Stimulated activated CD8-positive, alpha-beta memory T cell treated with anti-CD3 and anti-CD28 coated beads, Interleukin-15, amount 100 ng/mL, for 4 hours (primary cell): ENCODE results near the gene ZDHHC20.

Source experiments
- DNase-seq, 2 donors: peaks; one replicate each; pipeline ENCODE4 v3.0.0-alpha.2; 2020; ENCODE audit warnings: low read depth in 2 of 2

The ZDHHC20 gene

DNA sequence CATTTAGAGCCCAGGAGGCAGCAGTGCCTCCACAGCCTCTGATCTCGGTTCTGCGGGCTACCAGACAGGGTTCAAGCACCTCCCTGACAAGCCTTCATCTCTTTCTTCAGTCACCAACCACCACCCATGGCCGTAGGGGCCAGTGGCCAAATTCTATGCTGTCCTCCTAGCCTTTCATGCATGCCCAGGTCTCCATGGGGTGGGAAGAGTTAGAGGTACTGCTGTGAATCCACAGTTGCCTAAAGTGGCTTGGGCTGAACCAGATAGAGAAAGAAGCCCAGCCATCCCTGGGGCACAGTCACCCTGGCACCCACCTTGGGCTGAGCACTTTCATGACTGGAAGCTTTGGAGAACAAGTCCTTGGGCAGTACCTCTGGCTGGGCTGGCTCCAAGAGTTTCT, 97.4 kb downstream of the ZDHHC20 start:
- no peak for DNase-seq

- DNase-seq, result no peak
Measured at GRCh38 chr13:21361123-21361522, 98.0 kb downstream of the ZDHHC20 start.

DNA sequence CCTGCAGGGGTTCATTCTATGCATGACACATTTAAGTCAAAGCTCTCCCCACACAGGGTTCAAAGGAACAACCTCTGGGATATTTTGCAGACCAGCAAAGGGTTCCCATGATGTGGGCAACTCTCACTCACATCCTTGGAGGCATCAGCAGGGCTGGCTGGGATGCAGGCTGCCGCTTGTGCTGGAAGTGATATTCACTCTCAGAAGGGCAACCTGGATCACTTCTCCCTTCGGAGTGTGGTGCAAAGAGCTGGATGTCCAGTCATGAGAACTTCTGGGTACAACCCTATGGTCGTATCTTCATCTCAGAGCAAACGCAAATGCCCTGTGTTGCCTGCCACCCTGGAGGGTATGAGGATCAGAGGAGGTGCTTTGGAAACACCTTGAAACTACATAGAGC, 98.6 kb downstream of the ZDHHC20 start:
- no peak for DNase-seq

DNA sequence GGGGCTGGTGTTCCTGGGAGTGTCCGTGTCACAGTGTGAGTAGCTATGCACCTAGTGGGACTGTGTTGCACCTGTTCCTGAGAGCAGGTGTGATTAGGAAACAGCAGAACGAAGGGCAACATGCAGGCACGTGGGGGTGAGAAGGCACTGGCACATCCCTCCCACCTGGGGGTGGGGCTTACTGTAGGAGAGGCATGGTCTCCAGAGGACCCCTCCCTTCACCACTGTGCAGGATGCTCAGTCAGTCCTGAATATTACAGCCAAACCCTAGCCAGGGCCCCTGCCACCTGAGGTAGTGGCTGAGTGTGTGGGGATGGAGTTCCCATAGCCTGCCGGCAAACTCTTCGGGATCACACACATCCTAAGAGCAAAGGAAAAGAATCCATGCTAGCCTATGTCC, 99.2 kb downstream of the ZDHHC20 start:
- DNase-seq, result no peak

GRCh38 chr13:21355304-21355703, 103.8 kb downstream of the ZDHHC20 start:
- DNase-seq, result no peak

DNA sequence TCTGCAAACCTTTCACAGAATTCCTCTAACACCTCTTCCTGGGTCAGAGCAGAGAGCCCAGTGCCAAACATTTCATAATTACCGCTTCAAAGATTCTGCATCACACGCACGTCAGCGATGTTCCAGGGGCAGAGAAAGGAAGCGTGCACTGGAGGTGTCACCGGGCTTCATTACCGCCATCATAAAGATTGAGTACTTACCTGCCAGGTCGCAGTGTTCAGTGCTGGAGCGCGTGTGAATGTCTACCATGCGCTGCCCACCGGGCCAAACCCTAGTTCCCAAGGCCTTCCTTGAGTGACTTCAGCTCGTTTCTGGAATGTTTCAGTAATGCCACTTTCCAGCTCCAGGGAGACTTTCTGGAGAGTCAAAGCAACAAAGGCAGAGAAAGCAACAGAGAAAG, 104.4 kb downstream of the ZDHHC20 start:
- no peak for DNase-seq

DNA sequence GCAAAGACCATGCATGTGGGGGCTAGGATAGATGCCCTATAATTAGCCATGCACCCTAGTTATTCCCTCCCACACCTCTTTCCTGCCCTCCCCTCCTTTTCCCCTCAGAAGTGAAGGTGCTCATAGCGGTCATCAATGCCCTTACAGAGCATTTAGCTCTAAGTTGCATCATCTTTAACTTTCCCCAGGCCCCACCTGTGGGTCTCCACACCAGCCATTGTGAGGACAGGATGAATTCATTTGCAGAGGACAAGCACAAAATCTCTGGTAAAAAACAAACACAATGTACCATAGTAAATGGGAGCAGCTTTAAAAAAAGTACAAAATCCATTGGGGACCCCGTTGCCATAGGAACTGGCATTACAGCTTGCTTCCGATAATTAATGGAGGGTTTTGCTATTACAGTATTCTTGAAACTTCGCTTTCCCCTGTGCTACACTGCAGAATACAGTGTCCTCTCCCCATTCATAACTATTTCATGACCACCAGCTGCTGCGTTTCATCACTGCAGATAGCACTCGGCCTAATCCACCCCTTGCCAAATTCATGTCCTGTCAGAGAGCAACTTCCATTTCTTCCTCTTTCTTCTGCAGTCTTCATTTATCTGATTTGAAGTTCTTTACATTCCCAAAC, 110.5 kb downstream of the ZDHHC20 start:
- no peak for DNase-seq

GRCh38 chr13:21347753-21348318, 111.3 kb downstream of the ZDHHC20 start:
- no peak for DNase-seq

GRCh38 chr13:21344662-21345176, 114.4 kb downstream of the ZDHHC20 start:
- DNase-seq, result no peak

DNA sequence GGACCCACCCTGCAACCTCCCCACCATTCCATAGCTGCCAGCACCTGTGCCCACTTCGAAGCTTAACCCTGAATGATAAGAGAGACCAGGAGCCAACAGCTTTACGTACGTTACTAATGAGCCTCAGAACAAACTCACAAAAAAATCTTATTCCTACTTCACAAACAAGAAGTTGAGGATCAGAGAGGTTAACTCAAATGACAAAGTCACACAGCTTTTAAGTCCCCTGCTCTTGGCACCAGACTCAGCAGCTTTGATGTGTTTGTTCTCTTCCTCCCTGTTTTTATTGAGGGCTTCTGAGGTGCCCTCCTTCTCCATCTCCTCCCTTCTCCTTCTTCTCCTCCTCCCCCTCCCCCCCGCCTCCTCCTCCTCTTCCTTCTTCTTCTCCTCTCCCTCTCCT, 115.4 kb downstream of the ZDHHC20 start:
- DNase-seq, result no peak

GRCh38 chr13:21342699-21343442, 116.2 kb downstream of the ZDHHC20 start:
- no peak for DNase-seq

DNA sequence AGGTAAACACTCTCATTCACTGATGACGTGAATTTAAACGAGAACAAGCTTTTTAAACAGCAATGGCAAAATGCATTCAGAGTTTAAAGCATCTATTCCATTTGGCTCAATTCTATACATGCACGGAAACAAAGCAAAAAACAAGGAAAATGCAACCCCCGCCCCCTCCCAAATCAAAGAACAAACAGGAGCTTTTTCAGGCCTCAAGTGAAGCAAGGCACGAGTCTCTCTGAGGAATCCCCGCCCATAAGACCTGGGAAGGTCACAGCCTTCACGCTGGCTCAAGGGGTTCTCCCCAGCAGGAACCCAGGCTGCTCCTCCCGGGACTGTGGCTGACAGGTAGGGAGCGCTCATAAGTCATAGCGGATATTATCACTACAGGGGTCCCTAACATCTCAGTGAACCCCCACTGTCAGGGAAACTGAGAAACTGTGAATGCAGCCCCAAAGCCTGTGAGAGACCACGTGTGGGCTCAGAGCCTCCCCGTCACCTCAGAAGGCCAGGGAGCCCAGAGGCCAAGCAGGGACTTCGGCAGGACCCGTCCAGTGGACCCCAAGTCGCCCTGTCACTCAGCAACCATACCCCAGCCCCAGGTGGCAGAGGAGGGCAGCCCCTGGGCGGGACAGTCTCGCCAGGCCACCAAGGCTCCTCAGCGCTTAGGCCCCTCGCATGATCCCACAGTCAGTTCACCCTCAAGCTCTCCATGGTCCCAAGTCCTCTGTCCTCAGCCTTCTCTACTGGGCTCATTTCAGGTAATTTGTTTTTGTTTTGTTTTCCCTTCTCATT, 117.3 kb downstream of the ZDHHC20 start:
- DNase-seq, result no peak

DNA sequence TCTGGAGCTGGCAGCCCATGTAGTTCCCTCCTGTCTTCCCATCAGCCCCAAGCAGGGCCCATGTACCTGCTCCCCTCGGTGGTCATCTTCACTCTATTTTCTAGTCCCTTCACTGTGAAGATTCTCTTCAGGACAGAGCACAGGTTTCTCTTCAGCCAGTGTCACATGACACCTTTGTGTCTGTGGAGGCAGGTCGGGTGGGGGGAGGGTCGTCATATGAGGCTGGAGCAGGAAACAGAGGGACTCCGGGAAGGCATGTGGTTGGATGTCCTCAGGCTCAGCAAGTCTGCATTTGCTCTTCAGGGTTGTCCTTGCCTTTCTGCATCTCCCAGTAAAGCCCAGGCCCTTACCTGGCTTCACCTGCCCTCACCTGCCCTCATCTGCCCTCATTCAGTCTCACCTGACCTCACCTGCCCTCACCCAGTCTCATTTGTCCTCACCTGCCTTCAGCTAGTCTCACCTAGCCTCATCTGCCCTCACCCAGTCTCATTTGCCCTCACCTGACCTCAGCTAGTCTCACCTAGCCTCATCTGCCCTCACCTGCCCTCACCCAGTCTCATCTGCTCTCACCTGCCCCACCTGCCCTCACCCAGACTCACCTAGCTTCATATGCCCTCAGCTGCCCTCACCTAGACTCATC, 120.3 kb downstream of the ZDHHC20 start:
- DNase-seq, result no peak

DNA sequence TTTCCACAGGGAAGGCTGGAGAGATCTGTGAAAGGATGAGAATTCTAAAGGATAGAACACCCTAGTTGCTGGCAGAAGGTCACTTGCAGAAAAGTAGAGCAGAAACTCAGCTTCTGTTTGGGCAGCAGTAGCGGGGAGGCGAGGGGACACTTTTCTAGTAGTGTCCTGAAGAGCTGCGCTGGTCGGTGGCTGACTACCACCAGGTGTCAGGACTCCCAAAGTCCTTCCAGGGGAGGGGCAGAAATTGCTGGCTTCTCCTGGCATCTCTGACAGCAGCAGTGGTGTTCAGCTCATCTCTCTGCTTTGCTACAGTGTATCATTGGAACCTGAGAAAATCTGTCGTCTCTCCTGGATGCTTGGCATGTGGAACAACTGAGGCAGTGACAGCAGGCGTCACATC, 120.9 kb downstream of the ZDHHC20 start:
- DNase-seq, result no peak

DNA sequence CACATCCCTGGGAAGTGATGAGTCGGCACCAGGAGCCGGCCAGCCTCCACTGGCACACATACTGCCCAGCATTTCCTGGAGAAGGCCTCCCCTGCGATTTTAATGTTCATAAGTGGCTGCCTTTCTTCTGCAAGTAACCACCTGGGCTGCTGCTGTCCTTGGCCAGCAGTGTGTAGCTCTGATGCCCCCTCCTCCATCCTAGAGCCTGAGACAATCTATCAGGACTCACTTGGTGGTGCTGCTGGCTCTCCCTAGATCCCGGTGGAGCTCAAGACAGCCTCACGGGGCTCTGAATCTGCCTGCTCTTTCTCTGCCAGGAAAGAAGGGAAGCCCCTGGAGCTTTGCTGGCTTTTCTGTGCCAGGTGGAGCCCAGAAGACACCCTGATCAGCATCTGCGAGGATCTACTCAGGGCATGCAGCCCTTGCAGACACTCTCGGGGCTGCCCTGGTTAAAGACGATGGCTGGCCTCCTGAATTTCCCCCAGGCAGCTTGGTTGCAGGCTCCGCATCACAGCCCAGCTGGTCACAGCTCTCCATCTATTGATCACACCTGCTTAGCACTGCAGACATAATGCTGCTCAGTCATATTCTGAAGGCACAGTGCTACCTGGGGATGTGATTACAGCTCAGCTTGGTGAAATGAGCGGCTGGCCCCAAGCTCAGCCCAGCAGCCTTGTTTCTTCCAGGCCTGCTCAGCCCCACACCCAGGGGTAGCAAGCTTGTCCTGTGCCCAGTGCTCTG, 122.3 kb downstream of the ZDHHC20 start:
- no peak for DNase-seq

GRCh38 chr13:21333186-21333585, 125.9 kb downstream of the ZDHHC20 start:
- no peak for DNase-seq

DNA sequence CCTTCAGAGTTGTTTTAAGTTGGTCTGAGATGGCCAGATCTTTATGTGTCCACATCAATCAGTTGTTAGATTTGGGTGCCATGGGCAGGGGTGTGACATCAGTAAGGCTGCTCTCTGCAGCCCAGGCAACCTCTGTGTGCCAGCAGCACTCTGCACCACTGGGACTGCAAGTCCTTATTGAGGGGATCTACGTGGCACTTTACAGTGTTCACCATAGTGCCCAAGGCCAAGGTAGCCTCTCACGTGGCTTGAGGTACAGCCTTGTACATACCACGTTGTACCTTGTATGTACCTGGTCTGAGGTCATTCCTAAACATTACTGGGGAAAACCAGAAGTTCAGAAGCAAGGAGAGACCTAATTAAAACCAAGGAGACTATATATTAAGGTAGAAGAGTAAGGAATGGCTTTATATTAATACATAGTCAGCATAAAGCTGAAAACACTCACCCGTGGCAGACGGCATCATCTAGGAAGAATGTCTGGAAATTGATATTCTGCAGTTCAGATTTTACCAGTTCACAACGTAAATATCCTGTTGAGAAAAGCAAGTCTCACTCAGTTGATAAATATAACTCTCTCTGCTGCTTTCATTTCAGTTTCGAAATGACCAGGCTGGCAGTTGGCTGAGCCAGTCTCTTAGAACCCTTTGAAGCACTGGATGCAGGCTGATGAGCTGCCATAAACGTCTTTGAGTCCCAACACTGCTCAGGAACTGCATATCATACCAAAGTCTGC, 128.8 kb downstream of the ZDHHC20 start:
- no peak for DNase-seq

DNA sequence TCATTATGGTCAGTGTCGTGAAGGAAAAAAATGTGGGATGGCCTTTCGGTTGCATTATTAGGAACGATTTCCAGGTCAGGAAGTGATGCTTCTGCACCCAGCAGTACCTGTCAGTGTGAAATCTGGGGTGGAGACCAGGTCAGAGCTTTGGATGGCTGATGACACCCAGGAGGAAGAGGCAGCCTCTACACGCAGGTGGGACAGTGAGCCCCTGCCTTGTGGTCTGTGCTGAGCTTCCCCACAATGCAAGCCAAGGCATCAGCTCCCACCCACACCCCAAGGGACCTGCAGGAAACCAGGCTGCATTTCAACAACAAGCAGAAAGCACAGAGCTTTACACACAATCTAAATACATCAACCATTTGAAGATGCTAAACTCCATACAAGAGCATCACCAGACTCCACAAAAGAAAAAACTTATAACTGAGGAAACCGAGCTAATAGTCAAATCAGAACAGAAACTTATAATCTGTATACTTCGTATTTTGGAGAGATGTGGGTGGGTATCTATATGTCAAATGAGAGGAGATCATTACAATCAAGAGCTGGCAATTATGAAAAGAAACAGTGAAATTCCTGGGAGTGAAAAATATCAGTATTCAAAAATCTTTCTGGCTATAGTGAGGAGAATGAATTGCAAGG, 130.1 kb downstream of the ZDHHC20 start:
- no peak for DNase-seq

GRCh38 chr13:21328201-21328600, 130.9 kb downstream of the ZDHHC20 start:
- no peak for DNase-seq
